ENCODE data around the gene ZDHHC4. TPM values are rescaled to one million over a fixed set of nuclear protein-coding genes. Genes with fewer than 3 reads are reported as not detected.
A peak's percentile ranks its signal among the peaks of the same experiment; 100 is the strongest.
"Not testable (repeated sequence)": the region's sequence is repeated elsewhere in the genome, so short reads cannot be mapped to it uniquely, and the experiment has no call there.

Gene ZDHHC4
- total and polyA plus RNA-seq, 9 of the 15 experiments (the other 6 are each of a cell fraction or from before 2014, with no cell fraction given) = 33.4 to 106 (median 58.3) TPM

GRCh38 chr7:6585746-6586432 is 8.6 kb downstream of the ZDHHC4 start:
- H3K79me2 ChIP-seq (ENCODE audit: control insufficient read depth, insufficient read depth, low read length); H3K9me1 ChIP-seq (ENCODE audit: control insufficient read depth, insufficient read depth, low read length); DNase-seq (ENCODE audit: extremely low read depth in 1 of 4, low spot score in 3 of 4); H3K4me2 ChIP-seq (ENCODE audit: insufficient read depth, low read length); H3K27me3 ChIP-seq (ENCODE audit: control insufficient read depth in 2 of 2, insufficient read depth in 2 of 2, low read length in 2 of 2); BruUV-seq (replicated peaks); H2AFZ ChIP-seq (ENCODE audit: low read depth, low read length); H4K20me1 ChIP-seq (replicated peaks; ENCODE audit: control insufficient read depth, insufficient read depth, low read length); H3K27ac ChIP-seq (ENCODE audit: extremely low read depth, low read depth, low read length); H3K4me3 ChIP-seq; H3K9ac ChIP-seq (ENCODE audit: insufficient read depth in 1 of 2, low read depth in 2 of 2, low read length in 2 of 2); POLR2A ChIA-PET; in situ Hi-C loops (cut with MboI); intact Hi-C loops (cut with micrococcal nuclease); FAIRE-seq; H3K9me3 ChIP-seq (replicated peaks; ENCODE audit: control insufficient read depth, insufficient read depth, low read depth, low read length); CTCF ChIA-PET (ENCODE audit: low intra/inter-chr PET ratio); TF ChIP-seq NR2C2 (CRISPR knock-in tag; IDR thresholded peaks at IDR 0.05): not testable (repeated sequence)
- 42% methylated on average over 4 of the region's 8 CpGs for WGBS (ENCODE audit: insufficient coverage, low coverage, missing lambda C conversion rate)
- Histone ChIP-seq H3K4me1 (replicated peaks in 1 of 2; ENCODE audit: control insufficient read depth in 2 of 2, insufficient read depth in 2 of 2, low read length in 2 of 2) (peaks cover 5 to 16% of the 10 kb centered on the region in 2 experiments), H3K36me3 (ENCODE audit: control insufficient read depth, insufficient read depth, low read length) (peaks cover 73% of the 10 kb centered on the region)
- ATAC-seq = peak; percentile 20
- peak; percentile 55; the same call in 1 of the 2 replicates for TF ChIP-seq SMAD4 (CRISPR knock-in tag; conservative IDR thresholded peaks at IDR 0.05)
- peak; percentile 73 to 85; a peak in 2 of 4 replicates for TF ChIP-seq TRIM24 (IDR thresholded peaks at IDR 0.05)
- TF ChIP-seq, protein P1, sequence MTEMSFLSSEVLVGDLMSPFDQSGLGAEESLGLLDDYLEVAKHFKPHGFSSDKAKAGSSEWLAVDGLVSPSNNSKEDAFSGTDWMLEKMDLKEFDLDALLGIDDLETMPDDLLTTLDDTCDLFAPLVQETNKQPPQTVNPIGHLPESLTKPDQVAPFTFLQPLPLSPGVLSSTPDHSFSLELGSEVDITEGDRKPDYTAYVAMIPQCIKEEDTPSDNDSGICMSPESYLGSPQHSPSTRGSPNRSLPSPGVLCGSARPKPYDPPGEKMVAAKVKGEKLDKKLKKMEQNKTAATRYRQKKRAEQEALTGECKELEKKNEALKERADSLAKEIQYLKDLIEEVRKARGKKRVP (CRISPR knock-in tag; IDR thresholded peaks at IDR 0.05) = 0 out of 2 replicates have a peak, but pooled peaks have one; percentile 43
- TF ChIP-seq, protein P2, sequence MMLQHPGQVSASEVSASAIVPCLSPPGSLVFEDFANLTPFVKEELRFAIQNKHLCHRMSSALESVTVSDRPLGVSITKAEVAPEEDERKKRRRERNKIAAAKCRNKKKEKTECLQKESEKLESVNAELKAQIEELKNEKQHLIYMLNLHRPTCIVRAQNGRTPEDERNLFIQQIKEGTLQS (IDR thresholded peaks at IDR 0.05) = peak; percentile 81; the same call in 1 of the 2 replicates
- TF ChIP-seq, protein P2 (CRISPR knock-in tag; conservative IDR thresholded peaks at IDR 0.05) = not testable (repeated sequence)
- TF ChIP-seq ATF7 (IDR thresholded peaks at IDR 0.05) = peak; percentile 38; the same call in 1 of the 2 replicates
- TF ChIP-seq BRD9 (IDR thresholded peaks at IDR 0.05; ENCODE audit: low read depth, partially characterized antibody) = peak; percentile 38
- peak; percentile 14; the same call in 1 of the 2 replicates for TF ChIP-seq SMARCA4 (IDR thresholded peaks at IDR 0.05)
- TF ChIP-seq ARID1B (IDR thresholded peaks at IDR 0.05) = peak; percentile 40; the same call in 1 of the 2 replicates
- peak; percentile 55; the same call in 1 of the 2 replicates for TF ChIP-seq PTTG1 (tag; IDR thresholded peaks at IDR 0.05; ENCODE audit: low read depth)
- TF ChIP-seq EP300 (IDR thresholded peaks at IDR 0.05; ENCODE audit: low read length) = peak; percentile 62; the same call in 1 of the 2 replicates
- TF ChIP-seq ZNF197 (CRISPR knock-in tag; IDR thresholded peaks at IDR 0.05; ENCODE audit: low read depth) = 0 out of 2 replicates have a peak, but pooled peaks have one; percentile 52
- TF ChIP-seq MEF2D (tag; conservative IDR thresholded peaks at IDR 0.05; ENCODE audit: low read depth) = 0 out of 2 replicates have a peak, but pooled peaks have one; percentile 19
- TF ChIP-seq ZNF175 (CRISPR knock-in tag; IDR thresholded peaks at IDR 0.05; ENCODE audit: low read depth) = peak; percentile 57; the same call in 1 of the 2 replicates
- TF ChIP-seq NR2C2 (tag; IDR thresholded peaks at IDR 0.05) = 0 out of 2 replicates have a peak, but pooled peaks have one; percentile 25
- peak; percentile 61; the same call in 1 of the 2 replicates for TF ChIP-seq DMBX1 (CRISPR knock-in tag; IDR thresholded peaks at IDR 0.05; ENCODE audit: borderline replicate concordance)
- 0 out of 2 replicates have a peak, but pooled peaks have one; percentile 29 for TF ChIP-seq FOXJ2 (tag; IDR thresholded peaks at IDR 0.05)
- TF ChIP-seq, protein P3, sequence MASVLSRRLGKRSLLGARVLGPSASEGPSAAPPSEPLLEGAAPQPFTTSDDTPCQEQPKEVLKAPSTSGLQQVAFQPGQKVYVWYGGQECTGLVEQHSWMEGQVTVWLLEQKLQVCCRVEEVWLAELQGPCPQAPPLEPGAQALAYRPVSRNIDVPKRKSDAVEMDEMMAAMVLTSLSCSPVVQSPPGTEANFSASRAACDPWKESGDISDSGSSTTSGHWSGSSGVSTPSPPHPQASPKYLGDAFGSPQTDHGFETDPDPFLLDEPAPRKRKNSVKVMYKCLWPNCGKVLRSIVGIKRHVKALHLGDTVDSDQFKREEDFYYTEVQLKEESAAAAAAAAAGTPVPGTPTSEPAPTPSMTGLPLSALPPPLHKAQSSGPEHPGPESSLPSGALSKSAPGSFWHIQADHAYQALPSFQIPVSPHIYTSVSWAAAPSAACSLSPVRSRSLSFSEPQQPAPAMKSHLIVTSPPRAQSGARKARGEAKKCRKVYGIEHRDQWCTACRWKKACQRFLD (CRISPR knock-in tag; IDR thresholded peaks at IDR 0.05) = peak; percentile 40; the same call in 1 of the 2 replicates
- peak; percentile 70; the same call in 1 of the 2 replicates for TF ChIP-seq POLR2H (tag; IDR thresholded peaks at IDR 0.05; ENCODE audit: low read depth)
